ENCODE data around the gene LHX1. TPM values are rescaled to one million over a fixed set of nuclear protein-coding genes. Genes with fewer than 3 reads are reported as not detected.

Gene LHX1
- total and polyA plus RNA-seq, 9 of the 15 experiments (the other 6 are each of a cell fraction or from before 2014, with no cell fraction given) = 0.05 to 0.64 (median 0.07) TPM; not detected in 6

DNA sequence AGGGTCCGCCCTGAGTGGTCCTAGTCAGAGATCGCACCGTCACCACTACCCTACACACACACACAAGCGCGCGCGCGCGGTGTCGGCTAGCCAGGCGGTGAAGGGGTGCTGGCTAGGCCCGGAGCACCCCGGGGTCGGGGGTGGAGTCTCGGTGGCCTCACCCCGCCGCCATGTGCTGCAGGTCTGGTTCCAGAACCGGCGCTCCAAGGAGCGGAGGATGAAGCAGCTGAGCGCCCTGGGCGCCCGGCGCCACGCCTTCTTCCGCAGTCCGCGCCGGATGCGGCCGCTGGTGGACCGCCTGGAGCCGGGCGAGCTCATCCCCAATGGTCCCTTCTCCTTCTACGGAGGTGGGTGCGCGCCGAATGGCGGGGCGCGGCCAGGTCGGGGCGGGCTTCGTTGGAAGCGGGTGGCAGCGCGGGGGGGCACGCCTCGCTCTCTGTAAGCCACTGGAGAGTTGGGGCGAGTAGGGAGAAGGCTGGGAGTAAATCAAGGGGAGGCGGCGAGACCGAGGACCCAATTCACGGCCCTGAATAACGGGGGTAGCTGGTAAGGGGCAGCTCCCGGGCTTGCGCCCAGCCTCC, 4.8 kb downstream of the LHX1 start:
- Histone ChIP-seq H3K9me3 (replicated peaks; ENCODE audit: control insufficient read depth, insufficient read depth, low read depth, low read length) (no peaks in the 10 kb centered on the region), H3K4me2 (ENCODE audit: insufficient read depth, low read length) (no peak overlapping the region), H3K4me3 (no peak overlapping the region), H3K9me1 (ENCODE audit: control insufficient read depth, insufficient read depth, low read length) (peaks cover 3% of the 10 kb centered on the region), H3K36me3 (ENCODE audit: control insufficient read depth, insufficient read depth, low read length) (no peaks in the 10 kb centered on the region), H3K27ac (ENCODE audit: extremely low read depth, low read depth, low read length) (no peak overlapping the region), H3K4me1 (replicated peaks in 1 of 2; ENCODE audit: control insufficient read depth in 2 of 2, insufficient read depth in 2 of 2, low read length in 2 of 2) (peaks cover 0 to 29% of the 10 kb centered on the region in 2 experiments; a peak in 3 of 5 replicates), H4K20me1 (replicated peaks; ENCODE audit: control insufficient read depth, insufficient read depth, low read length) (peaks cover 11% of the 10 kb centered on the region; the same call in 1 of the 2 replicates), H2AFZ (ENCODE audit: low read depth, low read length) (no peak overlapping the region), H3K27me3 (ENCODE audit: control insufficient read depth in 2 of 2, insufficient read depth in 2 of 2, low read length in 2 of 2) (peaks cover 36 to 56% of the 10 kb centered on the region in 2 experiments; a peak in 4 of 5 replicates), H3K79me2 (ENCODE audit: control insufficient read depth, insufficient read depth, low read length) (no peaks in the 10 kb centered on the region), H3K9ac (ENCODE audit: insufficient read depth in 1 of 2, low read depth in 2 of 2, low read length in 2 of 2) (no peak overlapping the region)
- FAIRE-seq = no peak
- WGBS (ENCODE audit: insufficient coverage, low coverage, missing lambda C conversion rate) = 80% methylated on average over 27 of the region's 57 CpGs
- POLR2A ChIA-PET = no interaction called here
- CTCF ChIA-PET (ENCODE audit: low intra/inter-chr PET ratio) = no interaction called here
- DNase-seq (ENCODE audit: extremely low read depth in 1 of 4, low spot score in 3 of 4) = no peak
- no peak for ATAC-seq
- intact Hi-C loops (cut with micrococcal nuclease) = no loop called here
- in situ Hi-C loops (cut with MboI) = no loop called here
- TF ChIP-seq PCBP1 (IDR thresholded peaks at IDR 0.05; ENCODE audit: low read depth, low read length, poor library complexity, severe bottlenecking) = no peak
- TF ChIP-seq TGIF2 (CRISPR knock-in tag; IDR thresholded peaks at IDR 0.05) = no peak
- TF ChIP-seq, protein P1, sequence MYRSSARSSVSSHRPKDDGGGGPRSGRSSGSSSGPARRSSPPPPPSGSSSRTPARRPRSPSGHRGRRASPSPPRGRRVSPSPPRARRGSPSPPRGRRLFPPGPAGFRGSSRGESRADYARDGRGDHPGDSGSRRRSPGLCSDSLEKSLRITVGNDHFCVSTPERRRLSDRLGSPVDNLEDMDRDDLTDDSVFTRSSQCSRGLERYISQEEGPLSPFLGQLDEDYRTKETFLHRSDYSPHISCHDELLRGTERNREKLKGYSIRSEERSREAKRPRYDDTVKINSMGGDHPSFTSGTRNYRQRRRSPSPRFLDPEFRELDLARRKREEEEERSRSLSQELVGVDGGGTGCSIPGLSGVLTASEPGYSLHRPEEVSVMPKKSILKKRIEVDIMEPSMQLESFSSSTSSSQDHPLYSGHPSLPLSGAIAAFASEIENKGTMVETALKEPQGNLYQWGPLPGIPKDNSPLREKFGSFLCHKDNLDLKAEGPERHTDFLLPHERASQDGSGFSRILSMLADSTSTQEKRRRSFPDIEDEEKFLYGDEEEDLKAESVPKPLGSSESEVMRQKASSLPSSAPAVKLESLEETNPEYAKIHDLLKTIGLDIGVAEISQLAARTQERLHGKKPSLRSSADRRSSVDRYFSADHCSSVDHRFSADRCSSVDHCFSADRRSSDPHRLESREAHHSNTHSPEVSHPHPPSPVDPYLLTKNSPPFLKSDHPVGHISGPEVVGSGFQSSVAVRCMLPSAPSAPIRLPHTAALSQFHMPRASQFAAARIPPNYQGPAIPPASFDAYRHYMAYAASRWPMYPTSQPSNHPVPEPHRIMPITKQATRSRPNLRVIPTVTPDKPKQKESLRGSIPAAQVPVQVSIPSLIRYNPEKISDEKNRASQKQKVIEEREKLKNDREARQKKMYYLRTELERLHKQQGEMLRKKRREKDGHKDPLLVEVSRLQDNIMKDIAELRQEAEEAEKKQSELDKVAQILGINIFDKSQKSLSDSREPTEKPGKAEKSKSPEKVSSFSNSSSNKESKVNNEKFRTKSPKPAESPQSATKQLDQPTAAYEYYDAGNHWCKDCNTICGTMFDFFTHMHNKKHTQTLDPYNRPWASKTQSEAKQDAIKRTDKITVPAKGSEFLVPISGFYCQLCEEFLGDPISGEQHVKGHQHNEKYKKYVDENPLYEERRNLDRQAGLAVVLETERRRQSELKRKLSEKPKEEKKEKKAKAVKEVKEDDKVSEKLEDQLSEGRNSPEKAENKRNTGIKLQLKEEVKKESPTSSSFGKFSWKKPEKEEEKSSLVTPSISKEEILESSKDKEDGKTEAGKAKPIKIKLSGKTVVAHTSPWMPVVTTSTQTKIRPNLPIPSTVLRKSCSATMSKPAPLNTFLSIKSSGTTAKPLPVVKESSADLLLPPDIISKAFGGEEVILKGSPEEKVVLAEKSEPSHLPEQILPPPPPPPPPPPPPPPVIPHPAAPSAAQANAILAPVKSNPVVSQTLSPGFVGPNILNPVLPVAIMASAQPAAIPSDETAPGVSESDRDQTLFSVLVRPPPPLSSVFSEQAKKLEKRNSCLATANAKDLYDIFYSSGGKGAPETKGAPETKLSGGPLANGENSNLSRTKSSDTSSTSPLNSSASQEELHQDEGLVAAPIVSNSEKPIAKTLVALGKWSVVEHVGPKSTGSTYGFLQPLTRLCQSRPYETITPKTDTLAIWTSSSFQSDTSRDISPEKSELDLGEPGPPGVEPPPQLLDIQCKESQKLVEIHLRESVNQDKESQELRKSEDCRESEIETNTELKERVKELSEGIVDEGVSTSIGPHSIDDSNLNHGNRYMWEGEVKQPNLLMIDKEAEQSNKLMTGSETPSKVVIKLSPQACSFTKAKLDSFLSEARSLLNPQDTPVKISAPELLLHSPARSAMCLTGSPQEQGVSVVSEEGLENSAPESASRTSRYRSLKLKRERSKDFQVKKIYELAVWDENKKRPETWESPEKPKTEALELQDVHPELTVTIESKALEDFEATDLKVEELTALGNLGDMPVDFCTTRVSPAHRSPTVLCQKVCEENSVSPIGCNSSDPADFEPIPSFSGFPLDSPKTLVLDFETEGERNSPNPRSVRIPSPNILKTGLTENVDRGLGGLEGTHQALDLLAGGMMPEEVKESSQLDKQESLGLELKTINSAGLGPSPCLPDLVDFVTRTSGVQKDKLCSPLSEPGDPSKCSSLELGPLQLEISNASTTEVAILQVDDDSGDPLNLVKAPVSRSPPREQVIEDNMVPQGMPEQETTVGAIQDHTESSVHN (IDR thresholded peaks at IDR 0.05; ENCODE audit: borderline replicate concordance in 1 of 2, low read depth in 1 of 2) = no peak
- TF ChIP-seq ZNF785 (CRISPR knock-in tag; IDR thresholded peaks at IDR 0.05) = no peak
- no peak for TF ChIP-seq HSF4 (CRISPR knock-in tag; IDR thresholded peaks at IDR 0.05; ENCODE audit: borderline replicate concordance)
- TF ChIP-seq, protein P2, sequence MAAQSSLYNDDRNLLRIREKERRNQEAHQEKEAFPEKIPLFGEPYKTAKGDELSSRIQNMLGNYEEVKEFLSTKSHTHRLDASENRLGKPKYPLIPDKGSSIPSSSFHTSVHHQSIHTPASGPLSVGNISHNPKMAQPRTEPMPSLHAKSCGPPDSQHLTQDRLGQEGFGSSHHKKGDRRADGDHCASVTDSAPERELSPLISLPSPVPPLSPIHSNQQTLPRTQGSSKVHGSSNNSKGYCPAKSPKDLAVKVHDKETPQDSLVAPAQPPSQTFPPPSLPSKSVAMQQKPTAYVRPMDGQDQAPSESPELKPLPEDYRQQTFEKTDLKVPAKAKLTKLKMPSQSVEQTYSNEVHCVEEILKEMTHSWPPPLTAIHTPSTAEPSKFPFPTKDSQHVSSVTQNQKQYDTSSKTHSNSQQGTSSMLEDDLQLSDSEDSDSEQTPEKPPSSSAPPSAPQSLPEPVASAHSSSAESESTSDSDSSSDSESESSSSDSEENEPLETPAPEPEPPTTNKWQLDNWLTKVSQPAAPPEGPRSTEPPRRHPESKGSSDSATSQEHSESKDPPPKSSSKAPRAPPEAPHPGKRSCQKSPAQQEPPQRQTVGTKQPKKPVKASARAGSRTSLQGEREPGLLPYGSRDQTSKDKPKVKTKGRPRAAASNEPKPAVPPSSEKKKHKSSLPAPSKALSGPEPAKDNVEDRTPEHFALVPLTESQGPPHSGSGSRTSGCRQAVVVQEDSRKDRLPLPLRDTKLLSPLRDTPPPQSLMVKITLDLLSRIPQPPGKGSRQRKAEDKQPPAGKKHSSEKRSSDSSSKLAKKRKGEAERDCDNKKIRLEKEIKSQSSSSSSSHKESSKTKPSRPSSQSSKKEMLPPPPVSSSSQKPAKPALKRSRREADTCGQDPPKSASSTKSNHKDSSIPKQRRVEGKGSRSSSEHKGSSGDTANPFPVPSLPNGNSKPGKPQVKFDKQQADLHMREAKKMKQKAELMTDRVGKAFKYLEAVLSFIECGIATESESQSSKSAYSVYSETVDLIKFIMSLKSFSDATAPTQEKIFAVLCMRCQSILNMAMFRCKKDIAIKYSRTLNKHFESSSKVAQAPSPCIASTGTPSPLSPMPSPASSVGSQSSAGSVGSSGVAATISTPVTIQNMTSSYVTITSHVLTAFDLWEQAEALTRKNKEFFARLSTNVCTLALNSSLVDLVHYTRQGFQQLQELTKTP (IDR thresholded peaks at IDR 0.05; ENCODE audit: low read depth in 1 of 2, partially characterized antibody in 2 of 2) = no peak
- no TSS peak for BruUV-seq (replicated peaks)
